Measurements from ENCODE around the gene C1orf116.

C1orf116 gene

GRCh38 chr1:207019661-207020060, 12.9 kb downstream of the C1orf116 start:
- no peak for DNase-seq (ENCODE audit: low read depth in 2 of 2)

- no peak for DNase-seq (ENCODE audit: low read depth in 2 of 2)
These were observed 13.4 kb downstream of the C1orf116 start for GRCh38 chr1:207019161-207019560.

GRCh38 chr1:207018707-207019106, 13.8 kb downstream of the C1orf116 start:
- no peak for DNase-seq (ENCODE audit: low read depth in 2 of 2)

GRCh38 chr1:207017615-207018559, 14.7 kb downstream of the C1orf116 start:
- DNase-seq (ENCODE audit: low read depth in 2 of 2), result no peak

GRCh38 chr1:207015791-207016190, 16.8 kb downstream of the C1orf116 start:
- DNase-seq (ENCODE audit: low read depth in 2 of 2), result no peak

GRCh38 chr1:207014728-207015127, 17.8 kb downstream of the C1orf116 start:
- DNase-seq (ENCODE audit: low read depth in 2 of 2), result no peak

GRCh38 chr1:207013321-207014085, 19.1 kb downstream of the C1orf116 start:
- DNase-seq (ENCODE audit: low read depth in 2 of 2), result no peak

- no peak for DNase-seq (ENCODE audit: low read depth in 2 of 2)
These were observed 21.8 kb downstream of the C1orf116 start for GRCh38 chr1:207010726-207011125.

GRCh38 chr1:207009945-207010344, 22.6 kb downstream of the C1orf116 start:
- DNase-seq (ENCODE audit: low read depth in 2 of 2), result no peak

- no peak for DNase-seq (ENCODE audit: low read depth in 2 of 2)
These were observed 23.2 kb downstream of the C1orf116 start for GRCh38 chr1:207009182-207009850.

GRCh38 chr1:207007352-207008033, 25.1 kb downstream of the C1orf116 start:
- no peak for DNase-seq (ENCODE audit: low read depth in 2 of 2)

- DNase-seq (ENCODE audit: low read depth in 2 of 2), result no peak
These were observed 25.6 kb downstream of the C1orf116 start for GRCh38 chr1:207006914-207007313.

- DNase-seq (ENCODE audit: low read depth in 2 of 2), result no peak
These were observed 26.5 kb downstream of the C1orf116 start for GRCh38 chr1:207006083-207006482.

- DNase-seq (ENCODE audit: low read depth in 2 of 2), result no peak
These were observed 27.4 kb downstream of the C1orf116 start for GRCh38 chr1:207004931-207005830.

GRCh38 chr1:207003210-207003609, 29.3 kb downstream of the C1orf116 start:
- DNase-seq (ENCODE audit: low read depth in 2 of 2), result no peak

GRCh38 chr1:207002724-207003146, 29.8 kb downstream of the C1orf116 start:
- DNase-seq (ENCODE audit: low read depth in 2 of 2), result no peak

- no peak for DNase-seq (ENCODE audit: low read depth in 2 of 2)
These were observed 30.9 kb downstream of the C1orf116 start for GRCh38 chr1:207001492-207002245.

- DNase-seq (ENCODE audit: low read depth in 2 of 2), result no peak
These were observed 31.8 kb downstream of the C1orf116 start for GRCh38 chr1:207000651-207001291.

GRCh38 chr1:206998816-206999215, 33.7 kb downstream of the C1orf116 start:
- no peak for DNase-seq (ENCODE audit: low read depth in 2 of 2)
